PC-3 (cell line): ENCODE data around the gene PLPPR2. TPM values are rescaled to one million over a fixed set of nuclear protein-coding genes. Genes with fewer than 3 reads are reported as not detected.
A peak's percentile ranks its signal among the peaks of the same experiment; 100 is the strongest.
"Not testable (repeated sequence)": the region's sequence is repeated elsewhere in the genome, so short reads cannot be mapped to it uniquely, and the experiment has no call there.

ENCODE experiments used
- ATAC-seq: fragments of 200-7000 bp; cut with Tn5 transposase; 2 replicates; pipeline ENCODE4 v1.9.1; 2020; ENCODE audit warnings: mild to moderate bottlenecking, moderate library complexity
- Bru-seq: library from RNA; stranded (reverse); fragments of 400-500 nt; gene quantifications from one replicate; lab custom pipeline; 2021; lab: Mats Ljungman, UMichigan
- BruChase-seq, 2 experiments: library from RNA; stranded (reverse); fragments of 400-500 nt; gene quantifications; one replicate each; lab custom pipeline; 2021; lab: Mats Ljungman, UMichigan
- BruUV-seq: library from RNA; stranded (reverse); fragments of 400-500 nt; replicated peaks from 2 replicates; lab custom pipeline; 2021; lab: Mats Ljungman, UMichigan
- CTCF ChIA-PET: fragments of 300-600 bp; sonication (Branson Sonifier 250); formaldehyde crosslinking; loops from one replicate; lab custom pipeline; 2022; ENCODE audit warnings: antibody characterized with exemption; lab: Charles Lee
- POLR2A ChIA-PET: fragments of 300-600 bp; sonication (Branson Sonifier 250); formaldehyde crosslinking; loops from one replicate; lab custom pipeline; 2022; ENCODE audit warnings: antibody characterized with exemption; ENCODE audit not compliant: unreplicated experiment; lab: Charles Lee
- DNase-seq: peaks from one replicate; pipeline ENCODE4 v3.0.0-alpha.2; 2015
- H2AFZ ChIP-seq: fragments of 300-600 bp; sonication (generic); 2 replicates; pipeline ENCODE4 v1.6.0; 2016; ENCODE audit warnings: antibody characterized with exemption, low read length
- H3F3A ChIP-seq: fragments of 300-600 bp; sonication (generic); one replicate; pipeline ENCODE4 v1.6.0; 2017; ENCODE audit warnings: antibody characterized with exemption, low read length, control low read depth, mild to moderate bottlenecking; ENCODE audit not compliant: unreplicated experiment
- H3K27ac ChIP-seq: fragments of 300-600 bp; sonication (generic); 2 replicates; pipeline ENCODE4 v1.5.1; 2016; ENCODE audit warnings: mild to moderate bottlenecking, low read length
- H3K27me3 ChIP-seq: fragments of 300-600 bp; sonication (generic); 2 replicates; pipeline ENCODE4 v1.6.1; 2016; ENCODE audit warnings: low read length, mixed read lengths
- H3K36me3 ChIP-seq: fragments of 300-600 bp; sonication (generic); 2 replicates; pipeline ENCODE4 v1.6.1; 2016; ENCODE audit warnings: low read depth, mixed run types, low read length, mixed read lengths
- H3K4me1 ChIP-seq: fragments of 300-600 bp; sonication (generic); 2 replicates; pipeline ENCODE4 v1.5.1; 2016; ENCODE audit warnings: low read length; ENCODE audit not compliant: insufficient read depth
- H3K4me2 ChIP-seq: fragments of 300-600 bp; sonication (generic); 2 replicates; pipeline ENCODE4 v1.6.0; 2016; ENCODE audit warnings: low read length
- H3K4me3 ChIP-seq: fragments of 300-600 bp; sonication (generic); 2 replicates; pipeline ENCODE4 v1.5.1; 2016; ENCODE audit warnings: mild to moderate bottlenecking, low read length, mixed read lengths
- H3K79me2 ChIP-seq: fragments of 300-600 bp; sonication (generic); 2 replicates; pipeline ENCODE4 v1.6.1; 2017; ENCODE audit warnings: low read length, mixed read lengths
- H3K9ac ChIP-seq: fragments of 300-600 bp; sonication (generic); 2 replicates; pipeline ENCODE4 v1.6.0; 2016; ENCODE audit warnings: mild to moderate bottlenecking, low read length
- H3K9me2 ChIP-seq: fragments of 300-600 bp; sonication (generic); replicated peaks from 2 replicates; pipeline ENCODE4 v1.6.1; 2016; ENCODE audit warnings: mixed run types, low read length, mixed read lengths
- H3K9me3 ChIP-seq: fragments of 300-600 bp; sonication (generic); 2 replicates; pipeline ENCODE4 v1.6.1; 2016; ENCODE audit warnings: low read length, mixed read lengths
- H4K20me1 ChIP-seq: fragments of 300-600 bp; sonication (generic); 2 replicates; pipeline ENCODE4 v1.6.1; 2016; ENCODE audit warnings: low read length, mixed read lengths
- EZH2 ChIP-seq: fragments of 300-600 bp; sonication (generic); IDR thresholded peaks from one replicate; pipeline ENCODE4 v1.6.1; 2017; ENCODE audit warnings: antibody characterized with exemption, mild to moderate bottlenecking, low read length; ENCODE audit not compliant: unreplicated experiment
- EZH2phosphoT487 ChIP-seq: fragments of 300-600 bp; sonication (generic); IDR thresholded peaks from 2 replicates; pipeline ENCODE4 v1.6.1; 2018; ENCODE audit warnings: mild to moderate bottlenecking, antibody characterized with exemption, low read length, borderline replicate concordance
- intact Hi-C: fragments of 100-400 bp; cut with micrococcal nuclease; formaldehyde crosslinking; loops from 2 replicates; pipeline ENCODE4 v1.9.0; 2023
- long read RNA-seq: library from polyadenylated mRNA; unstranded; transcript quantifications from one replicate; pipeline ENCODE4 v2.0.0, GENCODE V29; 2021; ENCODE audit not compliant: unreplicated experiment
- total RNA-seq: library from RNA; depleted of rRNA; stranded (reverse); fragments of >200 nt; gene quantifications from 2 replicates; pipeline ENCODE4 v1.2.3, GENCODE V29; 2014; rRNA removed
- TF ChIP-seq, protein P1 (sequence below): fragments of 300-600 bp; sonication (generic); conservative IDR thresholded peaks from 2 replicates; pipeline ENCODE4 v1.5.1; 2017; ENCODE audit warnings: antibody characterized with exemption, low read depth, mild to moderate bottlenecking, low read length

The PLPPR2 gene, protein sequence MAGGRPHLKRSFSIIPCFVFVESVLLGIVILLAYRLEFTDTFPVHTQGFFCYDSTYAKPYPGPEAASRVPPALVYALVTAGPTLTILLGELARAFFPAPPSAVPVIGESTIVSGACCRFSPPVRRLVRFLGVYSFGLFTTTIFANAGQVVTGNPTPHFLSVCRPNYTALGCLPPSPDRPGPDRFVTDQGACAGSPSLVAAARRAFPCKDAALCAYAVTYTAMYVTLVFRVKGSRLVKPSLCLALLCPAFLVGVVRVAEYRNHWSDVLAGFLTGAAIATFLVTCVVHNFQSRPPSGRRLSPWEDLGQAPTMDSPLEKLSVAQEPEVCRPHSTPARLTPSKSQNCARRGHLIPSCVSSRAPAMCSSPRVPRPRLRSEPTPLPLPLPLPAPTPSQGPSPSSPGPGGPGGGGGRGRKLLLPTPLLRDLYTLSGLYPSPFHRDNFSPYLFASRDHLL
- total RNA-seq: 38.0 and 51.2 TPM in 2 replicates
- percentile 64 among the genes with signal in this experiment for Bru-seq, nascent RNA
- percentile 83 among the genes with signal in this experiment for BruChase-seq, experiment 1, labeled RNA remaining after a 6-hour chase
- BruChase-seq, experiment 2, labeled RNA remaining after a 2-hour chase: percentile 75 among the genes with signal in this experiment
- long read RNA-seq, partial matches to known transcripts: 16 of 81 reads
- long read RNA-seq, other reads (novel, unspliced or antisense): 63 of 81 reads

DNA sequence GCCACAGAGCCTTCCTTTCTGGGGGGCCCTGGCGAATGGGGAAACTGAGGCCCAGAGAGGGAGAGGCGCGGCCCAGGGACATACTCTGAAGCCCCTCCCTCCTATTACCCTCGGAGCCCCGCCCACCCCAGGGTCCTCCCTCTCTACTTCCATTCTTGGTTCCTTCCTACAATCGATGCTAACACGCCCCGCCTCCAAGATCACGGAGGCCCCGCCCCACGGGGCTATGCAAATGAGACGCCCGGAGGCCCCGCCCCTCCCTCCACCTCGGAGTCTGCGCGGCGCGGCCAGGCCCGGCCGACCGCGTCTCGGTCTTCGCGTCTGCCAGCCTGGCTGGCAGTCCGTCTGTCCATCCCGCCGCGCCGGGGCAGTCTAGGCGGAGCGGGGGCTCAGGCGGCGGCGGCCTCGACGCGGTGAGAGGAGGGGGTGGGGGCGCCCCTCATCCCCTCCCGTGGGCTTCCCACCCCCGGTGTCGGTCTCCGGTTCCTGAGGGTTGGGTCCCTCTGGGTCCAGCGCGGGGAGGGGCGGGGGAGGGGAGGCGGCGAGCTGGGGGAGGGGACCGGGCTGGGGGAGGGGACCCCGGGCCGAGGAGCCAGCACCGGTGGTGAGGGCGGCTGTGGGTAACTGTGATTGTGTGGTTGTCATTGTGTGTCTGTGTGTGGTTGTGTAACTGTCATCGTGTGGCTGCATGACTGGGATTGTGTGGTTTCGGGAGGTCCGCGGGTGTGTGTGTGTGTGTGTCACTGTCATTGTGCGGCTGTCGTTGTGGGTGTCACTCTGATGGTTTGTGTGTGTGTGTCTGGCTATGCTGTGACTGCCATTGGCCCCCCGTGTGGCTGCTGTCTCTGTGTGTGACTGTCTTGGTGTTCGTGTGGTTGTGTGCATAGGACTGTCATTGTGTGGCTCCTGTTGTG lies at the start of gene PLPPR2:
PLPPR2 (plus strand) TSS at position 273 of the 914 bp plus-strand sequence. CDS start 2,242 bp downstream, outside the sequence.
- intact Hi-C loops: loop anchor here (1.0 kb wide), 1 partner anchor 9 kb away; the partner anchor contains the start of genes CCDC159 and TMEM205
- no peak for TF ChIP-seq EZH2phosphoT487
- TF ChIP-seq, protein P1, sequence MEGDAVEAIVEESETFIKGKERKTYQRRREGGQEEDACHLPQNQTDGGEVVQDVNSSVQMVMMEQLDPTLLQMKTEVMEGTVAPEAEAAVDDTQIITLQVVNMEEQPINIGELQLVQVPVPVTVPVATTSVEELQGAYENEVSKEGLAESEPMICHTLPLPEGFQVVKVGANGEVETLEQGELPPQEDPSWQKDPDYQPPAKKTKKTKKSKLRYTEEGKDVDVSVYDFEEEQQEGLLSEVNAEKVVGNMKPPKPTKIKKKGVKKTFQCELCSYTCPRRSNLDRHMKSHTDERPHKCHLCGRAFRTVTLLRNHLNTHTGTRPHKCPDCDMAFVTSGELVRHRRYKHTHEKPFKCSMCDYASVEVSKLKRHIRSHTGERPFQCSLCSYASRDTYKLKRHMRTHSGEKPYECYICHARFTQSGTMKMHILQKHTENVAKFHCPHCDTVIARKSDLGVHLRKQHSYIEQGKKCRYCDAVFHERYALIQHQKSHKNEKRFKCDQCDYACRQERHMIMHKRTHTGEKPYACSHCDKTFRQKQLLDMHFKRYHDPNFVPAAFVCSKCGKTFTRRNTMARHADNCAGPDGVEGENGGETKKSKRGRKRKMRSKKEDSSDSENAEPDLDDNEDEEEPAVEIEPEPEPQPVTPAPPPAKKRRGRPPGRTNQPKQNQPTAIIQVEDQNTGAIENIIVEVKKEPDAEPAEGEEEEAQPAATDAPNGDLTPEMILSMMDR: no peak
- TF ChIP-seq EZH2: no peak
- Histone ChIP-seq H3F3A (no peaks in the 10 kb centered on the region), H3K79me2 (peaks cover 13% of the 10 kb centered on the region), H3K9me2 (no peaks in the 10 kb centered on the region), H3K36me3 (no peaks in the 10 kb centered on the region), H3K9ac (peak within 1 kb of the TSS; percentile 46), H3K4me3 (peak within 1 kb of the TSS; percentile 90), H3K4me2 (peak within 1 kb of the TSS; percentile 100), H3K27me3 (no peaks in the 10 kb centered on the region), H3K4me1 (peaks cover 8% of the 10 kb centered on the region), H4K20me1 (peaks cover 4% of the 10 kb centered on the region; the same call in 1 of the 2 replicates), H3K9me3 (no peaks in the 10 kb centered on the region), H2AFZ (peak within 1 kb of the TSS; percentile 55), H3K27ac (no peak within 1 kb of the TSS)
- BruUV-seq: no TSS peak
- ChIA-PET POLR2A (no interaction called here), CTCF (no interaction called here)
- ATAC-seq (peak; percentile 97), DNase-seq (peak; percentile 98)

DNA sequence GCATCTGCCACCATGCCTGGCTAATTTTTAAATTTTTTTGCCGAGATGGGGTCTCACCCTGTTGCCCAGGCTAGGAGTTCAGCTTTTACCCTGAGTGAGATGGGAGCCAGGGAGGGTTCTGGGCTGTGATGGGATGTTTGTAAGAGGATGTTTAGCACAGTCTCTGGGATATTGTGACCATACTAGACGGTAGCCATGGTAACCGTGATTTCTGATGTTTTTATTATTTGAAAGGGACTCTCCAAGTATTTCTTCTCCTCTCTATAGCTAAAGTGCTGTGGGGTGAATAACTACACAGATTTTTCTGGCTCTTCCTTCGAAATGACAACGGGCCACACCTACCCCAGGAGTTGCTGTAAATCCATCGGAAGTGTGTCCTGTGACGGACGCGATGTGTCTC lies 48.9 kb upstream of the PLPPR2 start:
- Histone ChIP-seq H3K9ac (no peak overlapping the region), H3K27ac (no peak overlapping the region), H4K20me1 (no peaks in the 10 kb centered on the region), H3K4me2 (no peak overlapping the region), H3K9me2 (no peaks in the 10 kb centered on the region), H3K4me1 (no peaks in the 10 kb centered on the region), H3K4me3 (no peak overlapping the region), H3K36me3 (no peaks in the 10 kb centered on the region), H3K9me3 (no peaks in the 10 kb centered on the region), H3K79me2 (no peaks in the 10 kb centered on the region), H2AFZ (no peak overlapping the region), H3K27me3 (no peaks in the 10 kb centered on the region), H3F3A (no peaks in the 10 kb centered on the region)
- BruUV-seq: no TSS peak
- intact Hi-C loops: no loop called here
- TF ChIP-seq, protein P1: no peak
- TF ChIP-seq EZH2phosphoT487: no peak
- no peak for TF ChIP-seq EZH2
- DNase-seq (no peak), ATAC-seq (no peak)
- CTCF ChIA-PET: no interaction called here
- POLR2A ChIA-PET: no interaction called here

DNA sequence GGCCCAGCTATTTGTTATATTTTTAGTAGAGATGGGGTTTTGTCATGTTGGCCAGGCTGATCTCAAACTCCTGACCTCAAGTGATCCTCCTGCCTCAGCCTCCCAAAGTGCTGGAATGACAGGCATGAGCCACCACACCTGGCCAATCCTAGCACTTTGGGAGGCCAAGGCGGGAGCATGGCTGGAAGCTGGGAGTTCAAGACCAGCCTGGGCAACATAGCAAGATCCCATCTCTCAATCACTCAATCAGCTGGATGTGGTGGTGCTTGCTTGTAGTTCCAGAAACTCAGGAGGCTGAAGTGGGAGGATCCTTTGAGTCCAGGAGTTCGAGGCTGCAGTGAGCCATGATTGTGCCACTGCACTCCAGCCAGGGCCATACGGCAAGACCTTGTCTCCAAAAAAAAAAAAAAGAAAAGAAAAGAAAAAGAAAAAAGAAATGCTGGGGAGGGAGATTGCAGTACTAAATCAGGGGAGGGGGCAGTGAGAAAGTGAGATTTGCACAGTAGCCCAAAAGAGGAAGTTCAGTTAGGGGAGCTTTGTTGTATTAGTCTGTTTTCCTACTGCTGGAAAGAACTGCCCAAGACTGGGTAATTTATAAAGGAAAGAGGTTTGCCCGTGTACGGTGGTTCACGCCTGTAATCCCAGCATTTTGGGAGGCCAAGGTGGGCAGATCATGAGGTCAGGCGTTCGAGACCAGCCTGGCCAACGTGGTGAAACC lies 34.8 kb upstream of the PLPPR2 start:
- H3K4me2 ChIP-seq, H3K9me2 ChIP-seq, CTCF ChIA-PET, H2AFZ ChIP-seq, H3K9ac ChIP-seq, H3K27me3 ChIP-seq, POLR2A ChIA-PET, intact Hi-C loops, H3K4me1 ChIP-seq, H3K79me2 ChIP-seq, H3K36me3 ChIP-seq, H3F3A ChIP-seq, DNase-seq, H3K4me3 ChIP-seq, H3K9me3 ChIP-seq, BruUV-seq, H3K27ac ChIP-seq, ATAC-seq, H4K20me1 ChIP-seq: not testable (repeated sequence)
